Endothelial cell of umbilical vein (primary cell): Measurements from ENCODE around the gene SGCD.

ENCODE experiments used
- EZH2 ChIP-seq: IDR thresholded peaks from 2 replicates; pipeline ENCODE4 v1.6.1; 2012; ENCODE audit warnings: borderline replicate concordance, low read depth, mild to moderate bottlenecking, moderate library complexity, low read length, inconsistent platforms; ENCODE audit not compliant: severe bottlenecking
- FOS ChIP-seq: IDR thresholded peaks from 2 replicates; pipeline ENCODE4 v1.6.1; 2011; ENCODE audit warnings: mild to moderate bottlenecking, low read length, moderate library complexity, borderline replicate concordance; ENCODE audit not compliant: insufficient read depth
- MAX ChIP-seq: IDR thresholded peaks from 2 replicates; pipeline ENCODE4 v1.6.1; 2011; ENCODE audit not compliant: insufficient read depth, insufficient read length
- POLR2A ChIP-seq: IDR thresholded peaks from 2 replicates; pipeline ENCODE4 v1.6.1; 2012; ENCODE audit warnings: low read depth, mild to moderate bottlenecking, control low read depth, low read length
- POLR2AphosphoS5 ChIP-seq: IDR thresholded peaks from 2 replicates; pipeline ENCODE4 v1.6.1; 2012; ENCODE audit warnings: low read depth, mild to moderate bottlenecking, control low read depth, low read length, moderate library complexity; ENCODE audit not compliant: insufficient read depth
- TF ChIP-seq, protein P1 (sequence below), 2 donors: IDR thresholded peaks; 1 replicate in 1 of 2; 2 replicates in 1 of 2; pipeline ENCODE4 v1.5.1; 2011; ENCODE audit warnings: low read length in 2 of 2, mild to moderate bottlenecking in 2 of 2, moderate library complexity in 2 of 2, control low read depth in 1 of 2, inconsistent platforms in 1 of 2, low read depth in 1 of 2; ENCODE audit not compliant: insufficient read depth in 1 of 2; ENCODE audit errors: extremely low read depth in 1 of 2

DNA sequence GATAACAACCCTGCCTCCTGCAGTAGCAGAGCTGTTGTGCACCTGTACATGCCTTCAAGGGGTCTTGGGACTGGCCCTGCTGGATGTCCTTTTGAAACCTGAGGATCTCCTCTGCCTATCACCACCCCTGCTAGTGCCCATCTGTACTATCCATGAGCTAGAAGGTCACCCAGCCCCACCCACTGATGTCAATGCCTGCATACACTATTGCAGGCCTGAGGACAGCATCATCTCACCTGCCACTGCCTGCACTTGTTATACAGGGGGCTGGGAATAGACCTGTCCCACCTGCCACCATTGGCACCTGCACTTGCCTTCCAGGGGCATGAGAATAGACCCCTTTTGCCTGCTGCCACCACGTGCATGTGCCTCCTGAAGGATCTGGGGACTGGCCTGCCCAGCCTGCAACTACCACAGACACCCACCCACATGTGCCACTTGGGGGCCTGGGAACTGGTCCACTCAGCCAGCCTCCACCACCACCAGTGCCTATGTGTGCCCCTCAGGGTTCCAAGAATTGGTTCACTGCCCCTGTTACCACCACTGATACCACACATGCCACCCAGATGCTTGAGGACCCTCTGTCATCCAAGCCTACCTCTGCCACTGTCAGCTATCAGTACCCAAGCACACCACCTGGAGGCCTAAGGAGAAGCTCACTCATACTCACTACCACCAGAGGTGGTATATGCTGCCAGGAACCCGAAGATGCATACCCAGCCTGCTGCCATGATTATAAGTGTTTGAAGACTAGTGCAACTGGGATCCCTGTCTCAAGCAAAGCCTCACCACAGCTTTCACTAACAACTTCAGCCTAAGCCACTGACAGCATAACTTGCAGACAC lies 159.7 kb downstream of the SGCD start:
- TF ChIP-seq, protein P1, sequence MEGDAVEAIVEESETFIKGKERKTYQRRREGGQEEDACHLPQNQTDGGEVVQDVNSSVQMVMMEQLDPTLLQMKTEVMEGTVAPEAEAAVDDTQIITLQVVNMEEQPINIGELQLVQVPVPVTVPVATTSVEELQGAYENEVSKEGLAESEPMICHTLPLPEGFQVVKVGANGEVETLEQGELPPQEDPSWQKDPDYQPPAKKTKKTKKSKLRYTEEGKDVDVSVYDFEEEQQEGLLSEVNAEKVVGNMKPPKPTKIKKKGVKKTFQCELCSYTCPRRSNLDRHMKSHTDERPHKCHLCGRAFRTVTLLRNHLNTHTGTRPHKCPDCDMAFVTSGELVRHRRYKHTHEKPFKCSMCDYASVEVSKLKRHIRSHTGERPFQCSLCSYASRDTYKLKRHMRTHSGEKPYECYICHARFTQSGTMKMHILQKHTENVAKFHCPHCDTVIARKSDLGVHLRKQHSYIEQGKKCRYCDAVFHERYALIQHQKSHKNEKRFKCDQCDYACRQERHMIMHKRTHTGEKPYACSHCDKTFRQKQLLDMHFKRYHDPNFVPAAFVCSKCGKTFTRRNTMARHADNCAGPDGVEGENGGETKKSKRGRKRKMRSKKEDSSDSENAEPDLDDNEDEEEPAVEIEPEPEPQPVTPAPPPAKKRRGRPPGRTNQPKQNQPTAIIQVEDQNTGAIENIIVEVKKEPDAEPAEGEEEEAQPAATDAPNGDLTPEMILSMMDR (IDR thresholded peaks at IDR 0.05; ENCODE audit: extremely low read depth in 1 of 2, insufficient read depth in 1 of 2, low read depth in 1 of 2, low read length in 2 of 2): no peak
- TF ChIP-seq EZH2: no peak
- no peak for TF ChIP-seq FOS
- no peak for TF ChIP-seq POLR2AphosphoS5
- no peak for TF ChIP-seq POLR2A
- TF ChIP-seq MAX: no peak
